Measurements from ENCODE around the gene VSTM1.
A peak's percentile ranks its signal among the peaks of the same experiment; 100 is the strongest.
"Not testable (repeated sequence)": the region's sequence is repeated elsewhere in the genome, so short reads cannot be mapped to it uniquely, and the experiment has no call there.

VSTM1 gene

GRCh38 chr19:54073829-54074228 is 10.1 kb upstream of the VSTM1 start:
- DNase-seq (ENCODE audit: low spot score): no peak

- no peak for DNase-seq (ENCODE audit: low spot score)
These were observed 5.8 kb upstream of the VSTM1 start for GRCh38 chr19:54069470-54069869.

- no peak for DNase-seq (ENCODE audit: low spot score)
These were observed 1.1 kb downstream of the VSTM1 start for GRCh38 chr19:54062643-54063042.

- DNase-seq (ENCODE audit: low spot score): no peak
These were observed 16.1 kb downstream of the VSTM1 start for GRCh38 chr19:54047616-54048015.

GRCh38 chr19:54045771-54046170 is 17.9 kb downstream of the VSTM1 start:
- no peak for DNase-seq (ENCODE audit: low spot score)

GRCh38 chr19:54042989-54043388 is 20.7 kb downstream of the VSTM1 start:
- no peak for DNase-seq (ENCODE audit: low spot score)

- DNase-seq (ENCODE audit: low spot score): no peak
These were observed 21.6 kb downstream of the VSTM1 start for GRCh38 chr19:54041969-54042606.

GRCh38 chr19:54040003-54040402 is 23.7 kb downstream of the VSTM1 start:
- DNase-seq (ENCODE audit: low spot score): no peak

GRCh38 chr19:54036542-54036941 is 27.2 kb downstream of the VSTM1 start:
- not testable (repeated sequence) for DNase-seq (ENCODE audit: low spot score)

- no peak for DNase-seq (ENCODE audit: low spot score)
These were observed 28.2 kb downstream of the VSTM1 start for GRCh38 chr19:54035215-54036178.

- DNase-seq (ENCODE audit: low spot score): no peak
These were observed 32.7 kb downstream of the VSTM1 start for GRCh38 chr19:54030895-54031586.

- peak; percentile 26 for DNase-seq (ENCODE audit: low spot score)
These were observed 33.7 kb downstream of the VSTM1 start for GRCh38 chr19:54029930-54030490.

- DNase-seq (ENCODE audit: low spot score): no peak
These were observed 34.4 kb downstream of the VSTM1 start for GRCh38 chr19:54029301-54029700.

GRCh38 chr19:54026656-54027055 is 37.0 kb downstream of the VSTM1 start:
- DNase-seq (ENCODE audit: low spot score): no peak

GRCh38 chr19:54024660-54025059 is 39.0 kb downstream of the VSTM1 start:
- DNase-seq (ENCODE audit: low spot score): no peak

- no peak for DNase-seq (ENCODE audit: low spot score)
These were observed 40.5 kb downstream of the VSTM1 start for GRCh38 chr19:54023191-54023590.

- DNase-seq (ENCODE audit: low spot score): no peak
These were observed 41.8 kb downstream of the VSTM1 start for GRCh38 chr19:54021932-54022331.

GRCh38 chr19:54021363-54021762 is 42.3 kb downstream of the VSTM1 start:
- no peak for DNase-seq (ENCODE audit: low spot score)

GRCh38 chr19:54017261-54017660 is 46.4 kb downstream of the VSTM1 start:
- no peak for DNase-seq (ENCODE audit: low spot score)

GRCh38 chr19:54014920-54015560 is 48.7 kb downstream of the VSTM1 start:
- DNase-seq (ENCODE audit: low spot score): no peak

GRCh38 chr19:54013866-54014265 is 49.8 kb downstream of the VSTM1 start:
- DNase-seq (ENCODE audit: low spot score): no peak
